PC-9 (cell line): ENCODE results near the gene LPAR1.

Experiments used
- CTCF ChIP-seq: fragments of 200-600 bp; sonication (generic); conservative IDR thresholded peaks from 2 replicates; pipeline ENCODE4 v1.6.1; 2017; ENCODE audit warnings: mixed run types, antibody characterized with exemption, mild to moderate bottlenecking, moderate library complexity
- EZH2 ChIP-seq: fragments of 200-600 bp; sonication (generic); IDR thresholded peaks from 2 replicates; pipeline ENCODE4 v1.8.0; 2017; ENCODE audit warnings: antibody characterized with exemption, low read depth

- no peak for TF ChIP-seq CTCF
- TF ChIP-seq EZH2: no peak
Measured at GRCh38 chr9:110923601-110924000, 114.7 kb downstream of the LPAR1 start.
